ENCODE measurements around the gene RSKR. TPM values are rescaled to one million over a fixed set of nuclear protein-coding genes. Genes with fewer than 3 reads are reported as not detected.
A peak's percentile ranks its signal among the peaks of the same experiment; 100 is the strongest.
"Not testable (repeated sequence)": the region's sequence is repeated elsewhere in the genome, so short reads cannot be mapped to it uniquely, and the experiment has no call there.

Gene RSKR
- total RNA-seq, 1 donor from 2014 or later = 15.2 TPM

DNA sequence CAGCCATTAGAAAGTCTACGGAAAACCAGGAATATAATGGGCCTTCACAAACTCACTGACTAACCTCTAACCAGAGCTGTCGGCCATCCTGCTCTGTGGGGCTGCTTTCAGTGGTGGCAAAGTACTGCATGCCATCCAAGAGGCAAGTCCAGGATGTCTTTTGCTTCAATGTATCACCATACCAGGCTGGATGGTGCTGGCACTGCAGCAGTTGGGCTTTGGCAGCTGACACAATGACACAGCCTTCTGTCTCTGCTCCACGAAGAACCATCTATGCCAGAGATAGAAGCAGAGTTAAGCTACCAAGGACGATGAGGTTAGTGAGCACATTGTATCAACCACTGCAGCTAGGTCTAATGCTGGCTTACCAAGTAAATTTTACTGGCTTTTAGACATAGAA is 9.7 kb upstream of the RSKR start:
- no peak for DNase-seq (ENCODE audit: low spot score)

DNA sequence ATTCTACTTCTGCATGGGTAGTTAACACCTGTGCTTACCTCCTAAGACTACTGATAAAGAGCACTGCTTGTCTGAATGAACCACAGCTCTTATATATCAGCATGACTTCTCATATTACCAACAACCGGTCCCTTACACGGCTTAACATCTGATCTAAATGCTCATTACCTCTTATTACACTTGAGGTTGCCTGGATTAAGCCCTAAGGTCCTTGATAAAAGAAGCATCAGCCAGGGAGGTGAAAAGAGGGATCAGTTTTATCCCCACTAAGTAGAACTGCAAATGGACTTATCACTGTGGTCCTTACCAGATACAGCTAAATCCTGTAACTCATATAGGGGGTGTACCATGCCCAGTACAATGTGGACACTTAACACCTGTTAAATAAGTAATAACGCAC is 8.2 kb upstream of the RSKR start:
- no peak for DNase-seq (ENCODE audit: low spot score)

DNA sequence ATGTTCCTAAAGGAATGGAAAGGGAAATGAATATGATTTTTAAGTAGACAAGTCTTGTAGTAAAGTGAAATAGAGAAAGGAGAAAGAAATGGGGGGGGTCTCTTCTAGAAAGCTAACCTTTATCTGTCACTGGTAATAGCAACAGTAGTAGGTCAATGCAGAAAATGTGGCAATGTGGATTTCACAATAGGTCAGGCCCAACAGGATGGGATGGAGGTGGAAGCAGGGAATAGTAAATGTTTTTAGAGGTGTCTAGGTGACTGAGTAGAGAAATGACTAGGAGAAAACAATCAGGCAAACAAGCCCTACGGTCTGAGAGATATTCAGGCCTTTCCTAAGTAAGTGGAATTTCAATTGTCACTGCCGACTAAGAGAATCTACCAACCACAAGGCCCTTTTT is 6.0 kb upstream of the RSKR start:
- DNase-seq (ENCODE audit: low spot score) = no peak

DNA sequence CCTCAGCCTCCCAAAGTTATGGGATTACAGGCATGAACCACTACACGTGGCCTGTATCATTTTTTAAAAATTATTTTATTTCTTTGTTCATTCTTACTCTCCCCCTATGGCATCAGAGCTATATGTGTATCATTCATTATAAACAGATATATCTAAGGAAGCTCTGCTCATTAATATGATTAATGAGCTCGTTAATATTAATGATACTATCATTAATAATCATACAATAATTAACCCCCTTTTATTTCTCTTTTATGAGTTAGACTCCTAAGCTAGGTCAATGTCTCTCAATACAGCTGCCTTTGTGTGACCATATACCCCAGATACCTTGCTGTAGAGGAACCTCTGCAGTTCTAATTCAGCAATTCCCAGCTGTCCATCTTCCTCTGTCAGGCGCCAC is 4.5 kb upstream of the RSKR start:
- DNase-seq (ENCODE audit: low spot score) = no peak

DNA sequence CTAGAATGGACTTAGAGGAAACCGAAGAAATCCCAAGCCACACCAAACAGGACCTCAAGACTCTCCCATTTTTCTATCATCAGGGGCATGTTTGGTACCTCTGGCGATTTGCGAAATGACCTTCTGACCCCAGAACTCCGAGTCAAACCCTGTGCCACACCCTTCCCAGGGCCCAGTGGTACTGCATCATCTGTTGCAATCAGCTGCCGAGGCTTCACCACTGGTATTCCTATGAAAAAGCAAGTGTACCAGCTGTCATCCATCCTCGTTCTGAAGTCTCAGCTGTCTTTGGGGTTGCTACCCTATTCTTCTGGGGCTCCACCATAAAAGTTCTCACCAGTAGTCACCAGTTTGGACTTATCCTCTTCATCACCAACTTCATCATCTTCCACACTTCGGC is 2.3 kb upstream of the RSKR start:
- no peak for DNase-seq (ENCODE audit: low spot score)

DNA sequence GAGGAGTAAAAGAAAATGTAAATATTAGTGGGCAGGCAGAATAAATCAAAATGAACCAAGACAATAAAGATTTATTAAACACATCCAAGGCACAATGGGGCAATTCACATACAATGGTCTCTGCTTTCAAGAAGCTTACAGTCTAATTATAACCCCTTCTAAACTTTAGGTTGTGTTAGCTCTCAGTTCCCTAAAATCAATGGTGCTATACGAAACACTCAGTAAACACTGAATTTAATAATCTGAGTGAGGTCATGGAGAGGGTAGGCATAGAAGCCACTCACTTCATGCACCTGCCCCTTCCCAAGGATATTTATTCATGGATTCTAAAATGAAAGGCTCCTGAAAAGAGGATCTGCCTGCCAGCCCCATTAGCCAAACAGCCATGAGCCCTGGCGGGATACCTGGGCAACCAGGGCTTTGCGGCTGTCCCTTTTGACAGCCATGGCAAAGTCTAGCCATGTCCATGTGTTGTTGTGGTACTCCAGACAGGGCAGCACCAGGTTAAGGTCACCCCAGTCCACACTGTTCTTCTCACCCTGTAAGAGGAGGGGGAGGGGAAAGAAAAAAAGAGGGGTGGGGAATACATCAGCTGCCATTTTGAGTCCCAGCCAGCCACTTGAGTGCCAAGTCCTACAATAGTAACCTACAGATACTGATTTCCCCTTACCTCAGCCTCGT is 1.4 kb upstream of the RSKR start:
- DNase-seq (ENCODE audit: low spot score) = no peak

DNA sequence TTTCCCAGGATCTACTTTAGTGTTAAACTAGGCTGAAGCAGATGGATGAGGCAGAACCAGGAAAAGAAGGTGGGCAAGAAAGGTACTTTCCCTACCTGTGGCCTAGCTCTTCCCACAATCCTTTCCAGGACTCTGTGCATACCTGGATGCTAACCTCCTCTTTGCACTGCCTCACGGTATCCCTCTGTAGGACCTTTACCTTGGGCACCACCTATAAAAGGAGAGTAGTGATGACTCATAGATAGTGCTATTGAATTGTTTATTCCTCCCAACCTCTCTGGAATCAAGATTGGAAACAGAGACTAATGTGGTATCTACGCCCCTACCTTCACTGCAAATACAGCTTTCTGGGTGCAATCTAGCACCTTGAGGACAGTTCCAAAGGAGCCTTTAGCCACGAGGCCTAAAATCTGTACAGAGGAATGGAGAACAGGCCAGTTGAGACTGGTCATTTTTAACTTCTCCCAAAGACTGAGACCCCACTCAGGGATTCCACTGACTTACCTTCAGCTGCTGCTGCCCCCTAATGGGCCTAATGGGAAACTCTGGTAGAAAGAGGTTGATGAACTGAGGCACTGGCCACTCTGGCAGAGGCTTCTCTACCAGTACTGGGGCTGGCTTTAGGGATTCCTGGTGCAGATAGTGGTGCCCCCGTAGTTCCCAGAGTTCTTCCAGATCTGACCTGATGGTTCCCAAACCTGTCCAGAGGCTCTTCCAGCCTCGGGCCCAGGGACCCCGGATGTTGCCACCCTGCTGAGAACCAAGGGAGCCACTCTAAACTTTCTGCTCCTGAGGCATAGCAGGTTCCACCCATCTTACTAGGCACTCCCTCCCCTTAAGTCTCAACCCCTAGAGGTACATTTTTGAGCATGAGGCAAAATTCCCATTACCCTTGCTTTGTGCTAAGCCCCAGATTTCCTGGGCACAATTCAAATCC is 781 bp downstream of the RSKR start:
- DNase-seq (ENCODE audit: low spot score) = peak; percentile 25

DNA sequence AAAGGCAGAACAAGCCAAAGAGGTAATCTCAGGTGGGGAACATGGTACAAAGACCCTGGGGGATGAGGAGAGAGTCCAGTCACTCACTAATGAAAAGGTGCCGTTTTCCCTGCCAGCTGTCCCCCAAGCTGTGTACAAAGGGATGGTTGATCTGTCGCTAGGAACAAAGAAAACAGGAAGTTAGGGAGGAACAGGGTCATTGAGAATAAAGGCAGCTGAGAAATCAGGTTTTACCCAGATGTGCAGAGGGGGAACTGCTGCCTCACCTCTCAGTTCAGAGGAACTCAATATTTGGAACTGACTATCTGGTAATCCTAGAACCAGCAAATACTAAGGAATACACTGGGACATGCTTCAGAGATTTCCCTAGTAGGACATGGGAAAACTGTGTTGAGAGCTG is 1.5 kb downstream of the RSKR start:
- no peak for DNase-seq (ENCODE audit: low spot score)

DNA sequence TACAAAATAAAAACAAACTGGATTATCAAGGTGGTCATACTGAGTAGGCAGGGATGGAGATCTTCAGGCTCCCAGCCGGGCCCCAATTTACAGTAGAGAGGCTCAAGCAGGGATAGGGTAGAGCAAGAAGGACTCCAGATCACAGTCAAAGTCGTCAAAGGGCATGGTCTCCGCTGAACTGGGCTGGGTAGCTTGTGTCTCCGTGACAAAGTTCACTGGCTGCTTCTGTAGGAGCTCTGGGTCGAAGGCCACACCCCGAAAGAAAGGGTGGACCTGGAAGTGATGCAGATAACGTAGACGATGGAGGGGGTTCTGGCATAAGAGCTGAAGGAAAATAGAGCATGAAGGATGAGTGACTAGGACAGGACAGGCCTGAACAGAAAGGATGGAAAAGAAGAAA is 3.6 kb downstream of the RSKR start:
- no peak for DNase-seq (ENCODE audit: low spot score)

DNA sequence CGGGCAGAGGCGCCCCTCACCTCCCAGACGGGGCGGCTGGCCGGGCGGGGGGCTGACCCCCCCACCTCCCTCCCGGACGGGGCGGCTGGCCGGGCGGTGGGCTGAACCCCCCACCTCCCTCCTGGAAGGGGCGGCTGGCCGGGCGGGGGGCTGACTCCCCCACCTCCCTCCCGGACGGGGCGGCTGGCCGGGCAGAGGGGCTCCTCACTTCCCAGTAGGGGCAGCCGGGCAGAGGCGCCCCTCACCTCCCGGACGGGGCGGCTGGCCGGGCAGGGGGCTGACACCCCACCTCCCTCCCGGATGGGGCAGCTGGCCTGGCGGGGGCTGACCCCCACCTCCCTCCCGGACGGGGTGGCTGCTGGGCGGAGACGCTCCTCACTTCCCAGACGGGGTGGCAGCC is 10.0 kb downstream of the RSKR start:
- DNase-seq (ENCODE audit: low spot score) = not testable (repeated sequence)

DNA sequence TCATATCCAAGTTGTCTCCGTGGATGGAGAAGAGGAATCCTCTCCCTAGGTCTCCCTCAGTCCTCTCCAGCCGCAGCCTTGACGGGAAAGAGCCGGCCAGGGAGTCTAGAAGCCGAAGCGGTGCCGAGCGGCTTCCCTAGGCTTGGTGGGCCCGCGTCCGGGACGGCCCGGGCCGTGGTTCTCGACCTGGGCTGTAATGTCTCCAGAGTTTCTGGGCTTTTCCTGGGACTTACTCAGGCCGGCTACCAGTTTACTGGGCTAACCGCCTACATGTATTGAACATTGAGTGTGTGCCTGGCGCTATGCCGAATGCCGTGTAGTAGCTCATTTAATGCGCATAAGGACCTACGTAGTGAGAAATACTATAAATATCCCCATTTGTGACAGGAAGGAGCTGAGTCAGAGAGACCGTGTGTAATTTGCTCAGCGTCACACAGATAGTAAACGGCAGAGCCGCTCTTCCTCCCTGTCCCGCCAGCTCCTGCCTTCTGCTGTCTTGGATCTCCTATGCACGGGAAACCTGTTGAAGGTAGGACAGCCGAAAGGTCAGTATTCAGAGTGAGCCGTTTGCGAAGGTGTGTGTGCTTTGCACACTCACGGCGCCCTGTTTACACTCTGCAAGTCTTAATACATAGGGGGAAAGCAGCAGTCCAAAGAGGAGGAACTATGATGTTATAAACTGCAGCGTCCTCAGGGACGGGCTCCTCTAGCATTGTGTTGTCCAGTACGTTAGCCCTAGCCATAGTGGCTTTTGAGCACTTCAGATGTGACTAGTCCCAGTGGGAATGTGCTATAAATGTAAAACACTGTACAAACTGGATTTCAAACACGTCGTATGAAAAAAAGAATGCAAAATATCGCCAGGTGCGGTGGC is 14.4 kb downstream of the RSKR start:
- peak; percentile 66 for DNase-seq (ENCODE audit: low spot score)

DNA sequence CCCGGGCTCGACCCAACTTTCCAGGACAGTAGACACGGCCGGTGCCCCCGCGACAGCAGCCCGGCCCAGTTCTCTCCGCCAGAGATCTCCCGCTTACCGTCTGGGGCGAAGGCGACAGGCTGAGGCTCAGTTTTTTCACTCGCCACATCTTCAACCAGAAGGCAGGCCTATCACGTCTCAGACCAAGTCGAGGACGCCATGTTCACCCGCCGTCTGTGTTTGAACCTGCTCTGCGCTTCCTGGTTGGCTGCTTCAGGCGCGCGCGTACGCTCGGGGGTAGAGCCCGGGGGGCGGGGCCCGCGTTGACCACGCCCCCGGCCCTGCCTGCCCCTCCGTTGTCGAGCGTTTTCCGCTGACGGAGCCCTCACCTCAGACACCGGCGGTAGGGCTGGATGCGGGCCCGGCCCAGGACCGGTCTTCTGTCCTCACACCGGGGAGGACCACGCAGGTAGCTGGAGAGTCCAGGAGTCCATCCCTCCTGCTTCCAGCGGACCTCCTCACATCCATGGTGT is 15.1 kb downstream of the RSKR start, which contains the start of gene SPAG5:
Gene SPAG5, minus strand, starts transcription at position 227 of the 512 bp plus-strand sequence. Its CDS starts 79 bp downstream, at position 148.
- peak; percentile 95 for DNase-seq (ENCODE audit: low spot score)

DNA sequence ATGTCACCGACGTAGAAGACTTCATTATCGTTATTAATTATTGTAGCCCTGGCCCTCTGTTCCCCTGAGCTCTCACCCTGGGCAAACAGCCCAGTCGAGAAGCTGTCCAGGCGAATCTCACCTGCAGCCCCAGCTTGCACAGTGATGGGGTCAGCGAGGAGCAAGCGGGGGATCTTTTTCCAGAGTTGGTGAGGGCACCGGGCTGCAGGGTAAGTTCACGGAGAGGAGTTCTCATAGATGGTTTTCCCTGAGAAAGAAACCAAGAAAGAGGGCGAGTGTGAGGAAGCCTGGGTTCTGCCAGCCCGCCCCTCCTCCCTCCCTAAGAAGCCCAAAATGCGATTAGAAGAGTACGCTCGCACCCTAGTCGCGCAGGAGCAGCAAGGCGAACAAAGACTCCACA is 15.6 kb downstream of the RSKR start:
- DNase-seq (ENCODE audit: low spot score) = no peak

DNA sequence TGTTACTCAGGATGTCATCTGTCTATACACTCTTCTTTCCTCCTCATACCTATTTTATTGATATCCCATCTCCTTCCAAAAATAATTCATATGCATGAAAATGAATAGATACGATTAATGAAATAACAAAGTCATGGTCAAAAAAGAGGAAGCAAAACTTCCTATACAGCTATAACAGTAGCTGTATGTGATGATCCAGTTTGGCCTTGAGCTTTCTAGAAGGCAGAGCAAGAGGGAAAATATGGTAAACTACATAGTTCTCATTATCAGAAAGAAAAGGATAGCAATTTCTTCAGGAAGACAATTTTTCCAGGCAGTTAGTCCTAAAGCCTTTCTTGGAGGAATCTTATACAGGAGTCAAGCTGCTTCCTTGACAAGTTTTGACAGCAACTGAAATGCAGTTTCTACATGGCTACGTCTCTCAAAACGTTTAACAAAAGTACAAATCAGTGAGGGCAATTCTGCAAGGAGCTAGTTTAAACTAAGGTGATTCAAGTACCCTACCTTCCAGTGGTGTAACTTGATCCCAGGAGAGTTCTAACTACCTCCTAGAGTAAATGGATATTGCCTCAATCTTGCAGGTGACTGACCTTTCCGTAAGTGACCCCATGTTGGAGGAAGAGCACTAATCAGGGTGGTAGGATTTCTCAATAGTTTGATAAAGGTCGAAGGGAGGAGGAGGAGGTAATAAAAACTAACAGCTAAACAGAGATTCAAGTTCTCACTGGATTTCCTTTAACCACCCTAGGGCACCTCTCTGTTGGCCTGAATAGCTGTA is 16.2 kb downstream of the RSKR start:
- DNase-seq (ENCODE audit: low spot score) = no peak

DNA sequence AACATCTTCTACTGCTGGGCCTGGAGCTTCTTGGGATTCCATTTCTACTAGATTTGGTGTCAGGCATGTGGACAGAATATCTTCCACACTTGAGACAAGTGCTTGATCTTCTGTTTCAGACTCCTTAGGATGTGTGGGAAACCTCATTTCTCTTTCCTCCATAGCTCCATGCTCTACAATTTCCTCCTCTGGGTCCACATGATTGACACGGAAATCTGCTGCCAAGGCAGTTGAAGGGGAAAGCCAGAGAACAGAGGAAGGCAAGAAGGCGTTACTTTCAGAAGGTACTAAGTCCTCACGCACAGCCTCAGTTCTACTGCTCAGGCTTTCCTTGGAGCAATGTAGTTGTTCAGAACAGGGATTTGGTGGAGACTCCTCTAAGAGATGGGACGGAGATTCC is 21.7 kb downstream of the RSKR start:
- no peak for DNase-seq (ENCODE audit: low spot score)

DNA sequence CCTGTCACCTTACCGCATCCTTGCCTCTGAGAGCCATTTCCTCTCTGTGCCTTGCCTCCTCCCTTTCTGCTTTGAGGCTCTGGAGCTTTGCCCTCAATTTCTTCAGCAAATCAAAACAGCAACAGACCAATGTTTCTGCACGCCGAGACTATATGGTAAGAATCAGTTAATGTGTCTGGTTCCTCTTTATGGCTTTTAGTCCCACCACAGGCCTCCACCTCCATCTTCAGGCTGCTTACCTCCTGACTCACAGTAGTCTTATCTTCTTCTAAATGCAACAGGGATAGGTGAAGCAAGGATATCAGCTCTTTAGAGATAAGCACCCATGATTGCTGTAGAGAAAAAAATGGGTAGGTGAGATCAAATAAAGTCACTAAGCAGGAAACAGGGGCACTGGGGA is 28.1 kb downstream of the RSKR start:
- DNase-seq (ENCODE audit: low spot score) = no peak

DNA sequence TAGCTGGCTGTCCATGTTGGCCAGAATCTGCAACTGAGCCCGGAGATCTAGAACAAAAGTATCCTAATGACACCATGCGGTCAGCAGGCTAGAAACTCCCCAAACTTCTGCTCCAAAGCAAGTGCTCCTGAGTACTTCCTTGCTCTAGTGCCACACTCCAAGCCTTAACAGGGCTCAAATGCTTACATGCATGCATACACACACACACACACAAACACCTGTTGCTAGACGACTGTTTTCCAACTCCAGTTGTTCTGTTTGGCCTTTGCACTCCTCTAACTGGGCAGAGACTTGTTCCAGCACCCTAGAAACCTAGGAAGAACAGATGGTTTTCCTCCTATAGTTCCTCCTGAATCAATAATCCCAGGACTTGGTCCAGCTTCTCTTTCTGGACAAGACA is 29.6 kb downstream of the RSKR start:
- DNase-seq (ENCODE audit: low spot score) = no peak

DNA sequence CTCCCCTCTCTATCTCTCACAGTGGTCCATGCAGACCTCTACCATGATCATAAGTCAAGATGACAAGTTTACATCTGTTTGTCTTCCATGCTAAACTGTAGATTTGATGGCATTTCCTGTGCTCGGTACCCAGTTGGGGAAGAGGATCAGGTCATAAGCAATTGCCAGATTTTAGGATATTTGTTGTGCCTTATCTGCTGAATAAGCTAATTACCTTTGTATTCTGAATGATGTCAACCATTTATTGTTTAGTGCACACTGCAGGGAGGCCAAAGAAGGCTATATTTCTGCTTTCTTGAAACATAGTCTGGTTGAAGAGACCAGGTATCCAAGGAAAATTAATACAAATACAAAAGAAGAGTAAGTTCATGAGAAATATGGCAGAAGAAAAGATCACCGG is 31.5 kb downstream of the RSKR start:
- no peak for DNase-seq (ENCODE audit: low spot score)

DNA sequence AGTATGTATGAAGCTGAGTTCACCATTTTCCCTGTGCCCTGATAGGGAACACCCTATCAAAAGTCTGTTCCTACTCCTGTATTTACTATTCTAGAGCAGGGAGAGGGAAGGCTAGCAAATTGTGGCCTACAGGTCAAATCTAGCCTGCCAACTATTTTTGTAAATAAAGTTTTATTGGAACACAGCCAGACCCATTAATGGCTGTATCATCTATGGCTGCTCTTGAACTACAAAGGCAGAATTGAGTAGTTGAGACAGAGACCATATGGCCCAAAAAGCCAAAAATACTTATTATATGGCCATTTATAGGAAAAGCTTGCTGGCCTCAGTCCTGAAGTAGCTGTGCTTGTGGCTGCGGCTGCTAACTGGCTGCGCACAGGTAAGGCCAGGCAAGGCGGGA is 33.0 kb downstream of the RSKR start:
- DNase-seq (ENCODE audit: low spot score) = no peak

DNA sequence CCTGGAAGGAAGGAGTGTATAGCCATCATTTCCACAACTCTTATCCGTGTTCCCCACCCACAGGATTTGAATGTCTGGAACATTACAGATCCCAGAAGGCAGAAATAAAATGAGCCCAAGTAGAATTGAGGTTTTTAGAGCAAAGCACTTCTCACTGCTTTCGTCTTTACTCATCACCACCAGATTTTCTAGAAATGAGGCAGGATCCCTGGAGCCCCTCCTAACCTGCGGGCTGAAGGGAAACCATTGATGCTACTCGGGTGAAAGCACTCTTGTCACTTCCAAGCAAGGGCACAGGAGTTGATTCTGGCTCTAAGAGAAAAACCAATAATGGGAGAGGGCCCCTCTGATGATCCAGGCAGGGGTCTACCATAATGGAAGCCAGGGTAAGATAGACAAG is 34.5 kb downstream of the RSKR start:
- no peak for DNase-seq (ENCODE audit: low spot score)
